GM18951 (cell line): ENCODE measurements around the gene ATP6V1A.

Experiments used
- POLR2A ChIP-seq: IDR thresholded peaks from 4 replicates; pipeline ENCODE4 v1.6.1; 2011; ENCODE audit warnings: mild to moderate bottlenecking; ENCODE audit not compliant: insufficient read length, insufficient read depth; ENCODE audit errors: extremely low read depth
- in situ Hi-C: fragments of 300-500 bp; cut with MboI; formaldehyde crosslinking; loops from one replicate; pipeline ENCODE4 v1.12.0; 2022; ENCODE audit warnings: low sequenced_read_pairs, mixed read lengths, inconsistent platforms; ENCODE audit not compliant: unreplicated experiment

ATP6V1A gene

GRCh38 chr3:113852506-113852905 is 105.7 kb downstream of the ATP6V1A start:
- no peak for TF ChIP-seq POLR2A
- in situ Hi-C loops = no loop called here
